ENCODE data around the gene ADAMTSL3.

Gene ADAMTSL3

GRCh38 chr15:83613714-83614113, 40.2 kb upstream of the ADAMTSL3 start:
- no peak overlapping the region for H3K27ac ChIP-seq
- TF ChIP-seq ZFX (IDR thresholded peaks at IDR 0.05; ENCODE audit: borderline replicate concordance) (no peak), CTCF (IDR thresholded peaks at IDR 0.05) (no peak)

- no peak overlapping the region for H3K27ac ChIP-seq
- TF ChIP-seq CTCF (IDR thresholded peaks at IDR 0.05), result no peak
- no peak for TF ChIP-seq ZFX (IDR thresholded peaks at IDR 0.05; ENCODE audit: borderline replicate concordance)
Measured at GRCh38 chr15:83616840-83617239, 37.1 kb upstream of the ADAMTSL3 start.

- TF ChIP-seq ZFX (IDR thresholded peaks at IDR 0.05; ENCODE audit: borderline replicate concordance), result no peak
- TF ChIP-seq CTCF (IDR thresholded peaks at IDR 0.05), result no peak
- H3K27ac ChIP-seq, result no peak overlapping the region
Measured at GRCh38 chr15:83626171-83626802, 27.6 kb upstream of the ADAMTSL3 start.

- TF ChIP-seq ZFX (IDR thresholded peaks at IDR 0.05; ENCODE audit: borderline replicate concordance) (no peak), CTCF (IDR thresholded peaks at IDR 0.05) (no peak)
- no peak overlapping the region for H3K27ac ChIP-seq
Measured at GRCh38 chr15:83631534-83631933, 22.4 kb upstream of the ADAMTSL3 start.

- TF ChIP-seq ZFX (IDR thresholded peaks at IDR 0.05; ENCODE audit: borderline replicate concordance) (no peak), CTCF (IDR thresholded peaks at IDR 0.05) (no peak)
- H3K27ac ChIP-seq, result no peak overlapping the region
Measured at GRCh38 chr15:83643201-83643600, 10.7 kb upstream of the ADAMTSL3 start.

GRCh38 chr15:83644439-83644838, 9.5 kb upstream of the ADAMTSL3 start:
- no peak overlapping the region for H3K27ac ChIP-seq
- TF ChIP-seq CTCF (IDR thresholded peaks at IDR 0.05) (no peak), ZFX (IDR thresholded peaks at IDR 0.05; ENCODE audit: borderline replicate concordance) (no peak)

- H3K27ac ChIP-seq, result no peak overlapping the region
- no peak for TF ChIP-seq CTCF (IDR thresholded peaks at IDR 0.05)
- no peak for TF ChIP-seq ZFX (IDR thresholded peaks at IDR 0.05; ENCODE audit: borderline replicate concordance)
Measured at GRCh38 chr15:83650831-83651230, 3.1 kb upstream of the ADAMTSL3 start.
